ENCODE measurements around the gene LSG1.

LSG1 gene

GRCh38 chr3:194664857-194665256 lies 7.1 kb downstream of the LSG1 start:
- DNase-seq = no peak
- Histone ChIP-seq H3K4me1 (peaks cover 0 to under 1% (median 0%) of the 10 kb centered on the region in 4 donors), H3K27me3 (no peaks in the 10 kb centered on the region), H3K27ac (no peak overlapping the region), H3K36me3 (peaks cover 27 to 79% (median 43%) of the 10 kb centered on the region in 3 donors), H3K9me3 (no peaks in the 10 kb centered on the region), H3K4me3 (no peak overlapping the region)
- TF ChIP-seq CTCF (IDR thresholded peaks at IDR 0.05) = no peak
- intact Hi-C loops (cut with DNase I; ENCODE audit: low total_unique reads) = no loop called here

GRCh38 chr3:194661946-194662345 lies 10.0 kb downstream of the LSG1 start:
- TF ChIP-seq CTCF (IDR thresholded peaks at IDR 0.05) = no peak
- no peaks in the 10 kb centered on the region for H3K4me1 ChIP-seq
- intact Hi-C loops (cut with DNase I; ENCODE audit: low total_unique reads) = no loop called here
- no peaks in the 10 kb centered on the region for H3K9me3 ChIP-seq
- no peak for DNase-seq
- no peaks in the 10 kb centered on the region for H3K27me3 ChIP-seq
- peaks cover 51 to 92% (median 53%) of the 10 kb centered on the region in 3 donors for H3K36me3 ChIP-seq
- no peak overlapping the region for H3K27ac ChIP-seq
- no peak overlapping the region for H3K4me3 ChIP-seq

- intact Hi-C loops (cut with DNase I; ENCODE audit: low total_unique reads) = no loop called here
- Histone ChIP-seq H3K9me3 (no peaks in the 10 kb centered on the region), H3K36me3 (peaks cover 50 to 88% (median 51%) of the 10 kb centered on the region in 3 donors), H3K4me1 (no peaks in the 10 kb centered on the region), H3K27ac (no peak overlapping the region), H3K27me3 (no peaks in the 10 kb centered on the region), H3K4me3 (no peak overlapping the region)
- no peak for TF ChIP-seq CTCF (IDR thresholded peaks at IDR 0.05)
- no peak for DNase-seq
Measured at GRCh38 chr3:194661374-194661773, 10.6 kb downstream of the LSG1 start.

GRCh38 chr3:194659778-194660177 lies 12.2 kb downstream of the LSG1 start:
- intact Hi-C loops (cut with DNase I; ENCODE audit: low total_unique reads) = no loop called here
- no peak overlapping the region for H3K27ac ChIP-seq
- no peaks in the 10 kb centered on the region for H3K27me3 ChIP-seq
- no peak for DNase-seq
- H3K36me3 ChIP-seq = peaks cover 39 to 72% (median 45%) of the 10 kb centered on the region in 3 donors
- TF ChIP-seq CTCF (IDR thresholded peaks at IDR 0.05) = no peak
- no peak overlapping the region for H3K4me3 ChIP-seq
- H3K9me3 ChIP-seq = no peaks in the 10 kb centered on the region
- no peaks in the 10 kb centered on the region for H3K4me1 ChIP-seq

GRCh38 chr3:194658477-194659242 lies 13.3 kb downstream of the LSG1 start:
- H3K27ac ChIP-seq = no peak overlapping the region
- no peaks in the 10 kb centered on the region for H3K4me1 ChIP-seq
- H3K4me3 ChIP-seq = no peak overlapping the region
- no peak for TF ChIP-seq CTCF (IDR thresholded peaks at IDR 0.05)
- peaks cover 33 to 70% (median 38%) of the 10 kb centered on the region in 3 donors for H3K36me3 ChIP-seq
- H3K9me3 ChIP-seq = no peaks in the 10 kb centered on the region
- no peak for DNase-seq
- intact Hi-C loops (cut with DNase I; ENCODE audit: low total_unique reads) = no loop called here
- no peaks in the 10 kb centered on the region for H3K27me3 ChIP-seq

All from tibial artery (tissue), 4 donors.